Adipocyte (in vitro differentiated cells): ENCODE results near the gene UBXN2A.
"Not testable (repeated sequence)": the region's sequence is repeated elsewhere in the genome, so short reads cannot be mapped to it uniquely, and the experiment has no call there.

Experiments used
- DNase-seq: peaks from one replicate; pipeline ENCODE4 v3.0.0-alpha.2; 2015; ENCODE audit warnings: low read depth
- H3K27me3 ChIP-seq: replicated peaks from 2 replicates; pipeline ENCODE4 v1.7.0; 2013; ENCODE audit warnings: mild to moderate bottlenecking, low read length, moderate library complexity; ENCODE audit not compliant: control insufficient read depth, insufficient read depth
- H3K36me3 ChIP-seq: 2 replicates; pipeline ENCODE4 v1.7.0; 2013; ENCODE audit warnings: low read length, mild to moderate bottlenecking, moderate library complexity; ENCODE audit not compliant: control insufficient read depth, insufficient read depth, severe bottlenecking
- H3K4me1 ChIP-seq: 2 replicates; pipeline ENCODE4 v1.7.0; 2013; ENCODE audit warnings: mild to moderate bottlenecking, low read length, moderate library complexity; ENCODE audit not compliant: control insufficient read depth, insufficient read depth
- H3K4me3 ChIP-seq: 2 replicates; pipeline ENCODE4 v1.7.0; 2013; ENCODE audit warnings: mild to moderate bottlenecking, low read length, moderate library complexity
- H3K9ac ChIP-seq: 2 replicates; pipeline ENCODE4 v1.7.0; 2013; ENCODE audit warnings: mild to moderate bottlenecking, low read length, moderate library complexity
- H3K9me3 ChIP-seq: 2 replicates; pipeline ENCODE4 v1.7.0; 2013; ENCODE audit warnings: mild to moderate bottlenecking, low read length, moderate library complexity; ENCODE audit not compliant: control insufficient read depth

Gene UBXN2A

DNA sequence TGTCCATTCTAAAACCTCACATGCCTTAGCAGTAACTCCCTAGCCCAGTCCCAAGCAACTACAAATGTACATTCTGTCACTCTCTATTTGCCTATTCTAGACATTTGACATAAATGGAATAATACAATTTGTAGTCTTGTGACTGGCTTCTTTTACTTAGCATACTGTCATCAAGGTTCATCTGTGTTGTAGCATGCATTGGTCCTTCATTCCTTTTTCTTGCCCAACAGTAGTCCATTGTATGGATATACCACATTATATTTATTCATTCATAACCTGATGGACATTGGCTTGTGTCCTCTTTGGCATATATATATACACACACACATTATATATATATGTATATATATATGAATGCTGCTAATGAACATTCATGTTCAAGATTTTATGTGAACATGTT, 67.4 kb downstream of the UBXN2A start:
- Histone ChIP-seq H3K36me3 (no peaks in the 10 kb centered on the region), H3K4me1 (peaks cover 4% of the 10 kb centered on the region), H3K9ac (no peak overlapping the region), H3K9me3 (no peaks in the 10 kb centered on the region), H3K4me3 (no peak overlapping the region), H3K27me3 (peaks cover 17% of the 10 kb centered on the region)
- DNase-seq, result no peak

DNA sequence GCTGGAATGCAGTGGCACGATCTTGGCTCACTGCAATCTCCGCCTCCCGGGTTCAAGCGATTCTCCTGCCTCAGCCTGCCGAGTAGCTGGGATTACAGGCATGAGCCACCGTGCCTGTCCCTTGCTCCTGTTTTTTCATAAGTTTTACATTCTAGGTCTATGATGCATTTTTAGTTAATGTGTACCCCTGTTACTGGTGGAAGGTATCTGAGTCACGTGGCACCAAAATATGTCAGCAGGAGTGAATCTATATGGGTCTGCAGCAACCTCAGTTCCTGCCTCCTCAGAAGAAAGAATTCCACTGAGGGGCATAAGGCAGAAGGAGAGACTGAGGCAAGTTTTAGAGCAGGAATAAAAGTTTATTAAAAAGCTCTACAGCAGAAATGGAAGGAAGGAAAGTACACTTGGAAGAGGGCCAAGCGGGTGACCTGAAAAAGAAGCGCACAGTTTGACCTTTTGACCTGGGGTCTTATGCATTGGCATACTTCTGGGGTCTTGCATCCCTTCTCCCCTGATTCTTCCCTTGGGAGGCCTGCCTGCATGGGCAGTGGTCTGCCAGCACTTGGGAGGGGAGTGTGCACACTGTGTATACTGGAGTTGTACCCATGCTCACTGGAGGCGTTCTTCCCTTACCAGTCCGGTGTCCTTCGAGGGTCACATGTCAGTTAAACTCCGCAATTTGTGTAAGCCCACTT, 68.6 kb downstream of the UBXN2A start:
- no peak for DNase-seq
- Histone ChIP-seq H3K27me3 (peaks cover 17% of the 10 kb centered on the region), H3K36me3 (no peaks in the 10 kb centered on the region), H3K4me3 (no peak overlapping the region), H3K9me3 (no peaks in the 10 kb centered on the region), H3K4me1 (peaks cover 4% of the 10 kb centered on the region), H3K9ac (no peak overlapping the region)

DNA sequence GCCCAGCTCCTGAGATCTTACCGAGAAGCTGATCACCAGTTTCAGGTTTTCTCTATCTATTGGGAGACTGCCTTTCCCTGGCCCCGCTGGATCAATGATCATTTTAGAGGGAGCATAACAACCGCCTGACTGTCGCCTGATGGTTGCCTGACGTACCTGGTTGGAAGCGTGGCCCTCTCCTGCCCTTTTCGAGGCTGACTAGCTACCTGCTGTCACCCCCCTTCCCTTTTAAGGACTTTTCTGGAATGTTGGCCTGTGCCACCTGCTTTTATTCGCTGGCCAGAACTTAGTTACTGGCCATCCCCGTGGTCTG, 69.1 kb downstream of the UBXN2A start:
- Histone ChIP-seq H3K36me3 (no peaks in the 10 kb centered on the region), H3K9ac (peak overlapping the region; percentile 60), H3K27me3 (peaks cover 17% of the 10 kb centered on the region), H3K9me3 (no peaks in the 10 kb centered on the region), H3K4me1 (peaks cover 4% of the 10 kb centered on the region), H3K4me3 (peak overlapping the region; percentile 74)
- DNase-seq, result no peak

DNA sequence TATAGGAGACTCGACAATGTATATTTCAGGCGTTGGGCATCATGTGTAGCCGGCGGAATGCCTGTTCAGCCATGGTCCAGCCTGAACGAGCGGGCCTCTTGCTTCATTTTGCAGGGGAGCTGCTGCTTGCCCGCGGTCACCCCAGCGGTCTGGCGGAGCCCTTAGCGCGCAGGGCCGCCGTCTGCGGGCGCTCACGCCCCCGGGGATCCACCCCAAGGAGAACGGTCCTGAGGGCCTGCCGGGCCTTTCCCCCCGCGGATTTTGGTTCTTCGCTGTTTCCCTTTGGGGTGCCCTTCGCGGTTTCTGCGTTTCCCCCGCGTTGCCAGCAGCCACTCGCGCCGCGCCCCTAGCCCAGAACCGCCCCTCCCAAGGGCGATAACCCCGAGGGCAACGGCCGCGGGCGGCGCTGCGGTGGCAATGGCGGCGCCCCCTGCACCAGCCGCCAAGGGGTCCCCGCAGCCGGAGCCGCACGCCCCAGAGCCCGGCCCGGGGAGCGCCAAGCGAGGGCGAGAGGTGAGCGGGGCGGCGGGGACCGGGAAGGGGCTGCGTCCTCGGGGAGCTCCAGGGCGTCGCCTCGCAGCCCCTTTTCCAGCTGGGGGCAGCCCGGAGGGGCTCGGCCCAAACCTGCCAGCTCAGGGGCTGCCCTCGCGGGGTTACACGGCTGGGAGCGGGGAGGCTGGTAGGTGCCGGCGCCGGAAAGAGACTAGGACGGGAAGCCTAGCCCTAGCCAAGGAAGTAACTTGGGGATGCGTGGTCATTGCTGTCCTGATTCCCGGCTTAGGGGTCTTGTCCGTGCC, 69.6 kb downstream of the UBXN2A start, which contains the start of gene MFSD2B:
TSS of gene MFSD2B (plus strand) at position 406 of the 797 bp plus-strand sequence. CDS start at position 418, 12 bp downstream.
- peak; percentile 26 for DNase-seq

DNA sequence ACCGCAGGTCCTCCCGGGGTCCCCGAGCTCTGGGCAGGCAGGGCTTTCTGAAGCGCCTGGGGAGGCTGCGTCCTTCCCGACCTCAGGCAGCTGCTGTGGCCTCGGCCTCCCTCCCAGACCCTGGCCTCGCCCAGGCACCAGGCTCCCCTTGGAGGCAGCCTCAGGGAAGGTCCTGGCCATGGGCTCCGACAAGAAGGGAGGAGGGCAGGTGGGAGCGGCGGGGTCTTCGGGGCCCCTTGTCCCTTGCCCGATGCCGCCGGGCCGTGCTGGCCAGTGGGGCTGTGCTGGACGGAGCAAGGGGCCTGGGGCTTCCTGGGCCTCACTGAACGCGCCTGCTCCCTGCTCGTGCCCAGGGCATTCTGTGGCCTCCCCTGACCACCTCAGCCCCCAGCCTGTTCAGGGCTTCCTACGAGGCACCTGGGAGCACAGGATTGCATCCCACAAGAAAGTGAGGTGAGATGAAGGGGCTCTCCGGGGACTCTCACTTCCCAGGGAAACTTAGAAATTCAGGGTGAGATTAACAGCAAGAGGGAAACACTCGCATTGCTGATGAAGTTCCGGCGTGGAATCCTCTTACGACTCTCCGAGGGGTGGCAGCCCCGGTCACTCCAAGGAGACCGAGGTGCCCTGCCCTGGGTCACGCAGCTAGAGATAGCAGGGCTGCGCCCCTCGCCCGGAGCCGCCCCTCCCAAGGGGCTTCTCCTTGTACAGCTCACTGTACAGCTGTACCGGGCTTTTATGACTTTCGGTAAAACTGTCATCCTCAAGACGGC, 70.4 kb downstream of the UBXN2A start:
- Histone ChIP-seq H3K36me3 (no peaks in the 10 kb centered on the region), H3K9ac (peak overlapping the region; percentile 60), H3K4me1 (peaks cover 10% of the 10 kb centered on the region), H3K27me3 (peaks cover 17% of the 10 kb centered on the region), H3K9me3 (no peaks in the 10 kb centered on the region), H3K4me3 (peak overlapping the region; percentile 74)
- no peak for DNase-seq

More for the DNA sequence above, 69.6 kb downstream of the UBXN2A start, which contains the start of gene MFSD2B:
- no peaks in the 10 kb centered on the region for H3K36me3 ChIP-seq
- H3K4me1 ChIP-seq, result peaks cover 4% of the 10 kb centered on the region
- peak within 1 kb of the TSS; percentile 60 for H3K9ac ChIP-seq
- peak within 1 kb of the TSS; percentile 74 for H3K4me3 ChIP-seq
- peaks cover 17% of the 10 kb centered on the region for H3K27me3 ChIP-seq
- no peaks in the 10 kb centered on the region for H3K9me3 ChIP-seq

DNA sequence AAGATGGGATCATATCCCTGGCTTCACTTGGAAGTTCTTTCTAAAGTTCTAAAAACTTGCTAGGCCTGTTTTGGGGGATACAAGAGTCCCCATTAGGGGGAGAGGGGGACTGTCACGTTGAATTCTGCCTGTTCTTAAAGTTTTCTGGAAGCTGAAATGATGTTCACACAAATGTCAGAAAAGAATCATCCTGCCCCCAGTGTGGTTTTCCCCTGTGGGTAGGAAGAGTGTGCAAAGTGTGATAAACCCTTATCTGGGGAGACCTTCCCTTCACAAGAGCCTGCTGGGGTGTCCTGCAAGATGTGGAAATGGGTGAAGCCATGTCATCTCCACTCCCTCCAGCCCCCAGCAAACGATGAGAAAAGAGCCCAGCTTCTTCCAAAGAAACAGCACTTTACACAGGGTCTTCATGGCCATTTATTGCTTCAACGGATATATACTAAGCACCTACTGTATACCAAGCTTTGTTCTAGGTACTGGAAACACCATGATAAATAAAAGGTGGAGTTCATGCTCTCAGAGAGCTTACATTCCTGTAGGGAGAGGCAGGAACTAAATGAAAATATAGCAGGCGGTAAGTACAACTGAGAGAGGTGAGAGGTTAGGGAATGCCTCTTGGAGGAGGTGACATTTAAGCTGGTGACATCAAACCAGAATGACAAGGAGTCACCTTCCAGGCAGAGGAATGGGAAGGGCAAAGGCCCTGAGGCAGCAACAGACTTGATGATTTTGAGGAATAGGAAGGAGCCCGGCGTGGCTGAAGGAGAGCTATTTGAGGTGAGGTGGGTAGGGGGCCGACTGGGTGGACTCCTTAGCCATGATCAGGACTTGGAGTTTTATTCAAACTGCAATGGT, 71.2 kb downstream of the UBXN2A start:
- peaks cover 18% of the 10 kb centered on the region for H3K4me1 ChIP-seq
- DNase-seq, result no peak
- no peaks in the 10 kb centered on the region for H3K36me3 ChIP-seq

DNA sequence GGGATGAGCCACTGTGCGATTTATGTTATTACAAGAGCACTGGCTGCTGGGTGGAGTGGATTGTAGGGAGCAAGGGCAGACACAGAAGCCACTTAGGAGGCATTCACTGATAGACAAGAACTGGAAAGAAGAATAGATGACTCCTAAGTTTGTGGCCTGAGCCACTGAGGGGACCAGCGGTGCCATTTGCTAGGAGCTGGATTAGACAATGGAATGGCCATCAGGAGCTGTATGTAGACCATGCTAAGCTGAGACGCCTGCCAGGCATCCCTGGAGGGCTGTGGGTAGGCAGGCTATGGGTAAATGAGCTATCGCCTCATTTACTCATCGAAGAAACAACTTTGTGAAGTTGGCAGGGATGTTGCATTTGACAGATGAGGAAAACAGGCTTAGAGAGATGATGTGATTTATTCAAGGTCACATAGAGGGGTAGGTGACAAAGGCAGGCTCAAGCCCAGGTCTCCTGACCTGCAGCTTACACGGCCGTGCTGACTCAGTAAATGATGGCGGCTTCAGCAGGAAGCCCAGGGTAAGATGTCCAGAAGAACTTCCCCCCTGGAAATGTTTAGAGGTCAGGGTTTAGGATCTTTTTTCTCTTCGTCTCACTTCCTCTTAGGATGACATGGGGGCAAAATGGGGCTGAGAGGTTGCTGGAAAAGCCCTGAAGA, 72.4 kb downstream of the UBXN2A start:
- H3K36me3 ChIP-seq, result no peaks in the 10 kb centered on the region
- H3K4me3 ChIP-seq, result no peak overlapping the region
- H3K9ac ChIP-seq, result no peak overlapping the region
- no peak for DNase-seq
- H3K9me3 ChIP-seq, result no peaks in the 10 kb centered on the region
- peaks cover 17% of the 10 kb centered on the region for H3K27me3 ChIP-seq
- H3K4me1 ChIP-seq, result peaks cover 20% of the 10 kb centered on the region

More for the DNA sequence above, 71.2 kb downstream of the UBXN2A start:
- Histone ChIP-seq H3K9me3 (no peaks in the 10 kb centered on the region), H3K27me3 (peaks cover 17% of the 10 kb centered on the region), H3K9ac (no peak overlapping the region), H3K4me3 (no peak overlapping the region)

DNA sequence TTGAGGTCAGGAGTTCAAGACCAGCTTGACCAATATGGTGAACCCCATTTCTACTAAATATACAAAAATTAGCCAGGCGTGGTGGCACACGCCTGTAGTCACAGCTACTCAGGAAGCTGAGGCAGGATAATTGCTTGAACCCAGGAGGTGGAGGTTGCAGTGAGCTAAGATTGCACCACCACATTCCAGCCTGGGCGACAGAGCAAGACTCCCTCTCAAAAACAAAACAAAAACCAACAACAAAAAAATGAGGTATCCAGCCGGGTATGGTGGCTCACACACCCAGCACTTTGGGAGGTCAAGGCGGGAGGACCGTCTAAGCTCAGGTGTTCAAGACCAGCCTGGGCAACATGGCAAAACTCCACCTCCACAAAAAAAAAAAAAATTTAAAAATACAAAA, 74.6 kb downstream of the UBXN2A start:
- H3K4me3 ChIP-seq, H3K9me3 ChIP-seq, H3K36me3 ChIP-seq, H3K9ac ChIP-seq: not testable (repeated sequence)
- peaks cover 17% of the 10 kb centered on the region for H3K27me3 ChIP-seq
- peak; percentile 13 for DNase-seq
- H3K4me1 ChIP-seq, result peaks cover 16% of the 10 kb centered on the region

DNA sequence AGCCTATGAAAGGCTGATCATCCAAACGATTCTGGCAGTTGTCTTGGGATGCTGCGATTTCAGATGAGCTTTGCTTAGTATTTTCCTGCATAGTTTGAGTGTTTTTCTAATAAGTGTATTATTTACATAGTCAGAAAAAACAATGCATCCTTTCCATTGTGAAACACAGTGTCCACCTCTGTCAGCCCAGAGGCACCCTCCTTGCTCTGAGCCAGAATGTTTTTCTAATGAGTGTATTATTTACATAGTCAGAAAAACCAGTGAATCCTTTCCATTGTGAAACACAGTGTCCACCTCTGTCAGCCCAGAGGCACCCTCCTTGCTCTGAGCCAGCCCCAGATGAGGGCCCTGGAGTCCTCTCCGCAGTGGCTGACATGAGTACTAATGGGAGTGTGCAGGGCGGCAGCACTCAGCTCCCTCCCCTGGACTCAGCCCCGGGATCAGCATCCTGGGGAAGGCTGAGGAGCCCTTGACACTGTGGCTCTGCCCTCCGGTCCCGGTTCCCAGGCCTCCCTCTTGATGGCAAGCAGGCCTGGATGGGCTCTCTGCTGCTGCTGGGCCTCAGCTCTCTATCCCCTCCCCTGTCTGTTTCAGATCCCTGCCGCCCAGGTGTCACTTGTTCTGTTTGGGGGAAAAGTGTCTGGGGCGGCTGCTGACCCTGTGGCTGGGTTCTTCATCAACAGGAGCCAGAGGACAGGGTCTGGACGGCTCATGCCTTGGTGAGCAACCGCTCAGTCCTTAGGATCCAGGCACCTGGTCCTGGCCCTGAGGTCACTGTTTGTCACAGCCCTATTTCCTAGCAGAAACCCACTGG, 75.5 kb downstream of the UBXN2A start:
- Histone ChIP-seq H3K36me3 (no peaks in the 10 kb centered on the region), H3K9me3 (no peaks in the 10 kb centered on the region), H3K4me3 (no peak overlapping the region), H3K27me3 (peaks cover 11% of the 10 kb centered on the region), H3K4me1 (peaks cover 16% of the 10 kb centered on the region), H3K9ac (peak overlapping the region; percentile 13)
- DNase-seq, result peak; percentile 88

DNA sequence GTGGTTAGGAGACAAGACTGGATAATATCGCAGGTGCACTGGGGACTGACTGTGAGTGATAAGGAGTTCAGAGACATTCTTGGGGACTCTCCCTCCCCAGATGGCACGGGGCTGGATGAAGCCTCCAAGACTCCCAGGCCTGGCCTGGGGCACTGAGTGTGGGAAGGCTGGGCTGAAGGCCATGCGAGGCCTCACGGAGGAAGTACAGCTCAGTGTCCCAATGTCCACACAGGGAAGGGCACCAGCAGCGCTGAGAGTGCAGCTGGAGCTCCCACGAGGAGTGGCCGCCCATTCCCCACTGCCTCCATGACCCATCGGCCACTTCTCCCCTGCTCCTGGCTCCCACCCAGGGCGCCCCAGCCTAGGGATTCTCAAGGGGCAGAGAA, 76.1 kb downstream of the UBXN2A start:
- peak overlapping the region; percentile 13 for H3K9ac ChIP-seq
- no peak overlapping the region for H3K4me3 ChIP-seq
- peaks cover 5% of the 10 kb centered on the region for H3K27me3 ChIP-seq
- H3K9me3 ChIP-seq, result no peaks in the 10 kb centered on the region
- H3K4me1 ChIP-seq, result peaks cover 16% of the 10 kb centered on the region
- DNase-seq, result peak; percentile 22
- no peaks in the 10 kb centered on the region for H3K36me3 ChIP-seq
